ENCODE results near the gene GPN2. TPM values are rescaled to one million over a fixed set of nuclear protein-coding genes. Genes with fewer than 3 reads are reported as not detected.

GPN2 gene
- total and polyA plus RNA-seq, 9 of the 15 experiments (the other 6 are each of a cell fraction or from before 2014, with no cell fraction given), result 9.9 to 58.8 (median 20.4) TPM

GRCh38 chr1:26913389-26913753 lies 23.3 kb upstream of the GPN2 start:
- FAIRE-seq, result no peak
- Histone ChIP-seq H3K27ac (ENCODE audit: extremely low read depth, low read depth, low read length) (peak overlapping the region; percentile 69), H3K4me2 (ENCODE audit: insufficient read depth, low read length) (no peak overlapping the region), H3K9ac (ENCODE audit: insufficient read depth in 1 of 2, low read depth in 2 of 2, low read length in 2 of 2) (peak overlapping the region; percentile 64 to 85; a peak in 3 of 4 replicates), H3K4me3 (no peak overlapping the region), H4K20me1 (replicated peaks; ENCODE audit: control insufficient read depth, insufficient read depth, low read length) (no peaks in the 10 kb centered on the region), H3K9me3 (replicated peaks; ENCODE audit: control insufficient read depth, insufficient read depth, low read depth, low read length) (no peaks in the 10 kb centered on the region), H3K27me3 (ENCODE audit: control insufficient read depth in 2 of 2, insufficient read depth in 2 of 2, low read length in 2 of 2) (no peaks in the 10 kb centered on the region), H3K79me2 (ENCODE audit: control insufficient read depth, insufficient read depth, low read length) (no peaks in the 10 kb centered on the region), H3K4me1 (replicated peaks in 1 of 2; ENCODE audit: control insufficient read depth in 2 of 2, insufficient read depth in 2 of 2, low read length in 2 of 2) (peaks cover 28 to 31% of the 10 kb centered on the region in 2 experiments), H2AFZ (ENCODE audit: low read depth, low read length) (peak overlapping the region; percentile 93), H3K36me3 (ENCODE audit: control insufficient read depth, insufficient read depth, low read length) (no peaks in the 10 kb centered on the region), H3K9me1 (ENCODE audit: control insufficient read depth, insufficient read depth, low read length) (no peaks in the 10 kb centered on the region)
- in situ Hi-C loops (cut with MboI) (no loop called here), intact Hi-C loops (cut with micrococcal nuclease) (no loop called here)
- peak; percentile 5; the same call in 2 of the 3 replicates for ATAC-seq
- TF ChIP-seq HMBOX1 (IDR thresholded peaks at IDR 0.05), result no peak
- TF ChIP-seq, protein P1, sequence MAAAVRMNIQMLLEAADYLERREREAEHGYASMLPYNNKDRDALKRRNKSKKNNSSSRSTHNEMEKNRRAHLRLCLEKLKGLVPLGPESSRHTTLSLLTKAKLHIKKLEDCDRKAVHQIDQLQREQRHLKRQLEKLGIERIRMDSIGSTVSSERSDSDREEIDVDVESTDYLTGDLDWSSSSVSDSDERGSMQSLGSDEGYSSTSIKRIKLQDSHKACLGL (CRISPR knock-in tag; IDR thresholded peaks at IDR 0.05; ENCODE audit: borderline replicate concordance, poor library complexity, severe bottlenecking), result no peak
- TF ChIP-seq BRCA1 (IDR thresholded peaks at IDR 0.05), result no peak
- 0 out of 2 replicates have a peak, but pooled peaks have one; percentile 35 for TF ChIP-seq BRCA1 (CRISPR knock-in tag; IDR thresholded peaks at IDR 0.05)
- TF ChIP-seq TEAD4 (IDR thresholded peaks at IDR 0.05; ENCODE audit: low read length), result no peak
- TF ChIP-seq TEAD4 (CRISPR knock-in tag; IDR thresholded peaks at IDR 0.05; ENCODE audit: borderline replicate concordance), result no peak
- ChIA-PET POLR2A (interaction anchor here (0.6 to 4.1 kb wide), 9 partner anchors 8 to 107 kb away, joined by 3 to 32 read pairs (median 3); partner anchors contain the start of genes GPATCH3, GPN2 and NUDC), CTCF (ENCODE audit: low intra/inter-chr PET ratio) (interaction anchor here (0.6 kb wide), 1 partner anchor 200 kb away, joined by 3 read pairs; no protein-coding TSS in a partner anchor)
- DNase-seq (ENCODE audit: extremely low read depth in 1 of 4, low spot score in 3 of 4), result peak in 1 of 4 experiments; percentile 19
- 78% methylated on average over 5 of the region's 5 CpGs for WGBS (ENCODE audit: insufficient coverage, low coverage, missing lambda C conversion rate)
- no TSS peak for BruUV-seq (replicated peaks)

Measured in K562 (cell line).